Jurkat, Clone E6-1 (cell line): ENCODE results near the gene HVCN1. TPM values are rescaled to one million over a fixed set of nuclear protein-coding genes. Genes with fewer than 3 reads are reported as not detected.
"Not testable (repeated sequence)": the region's sequence is repeated elsewhere in the genome, so short reads cannot be mapped to it uniquely, and the experiment has no call there.

Experiments
- DNase-seq: peaks from one replicate; pipeline ENCODE4 v3.0.0-alpha.2; 2011; ENCODE audit warnings: low read depth, low spot score
- H3K4me3 ChIP-seq: 2 replicates; pipeline ENCODE4 v1.5.1; 2011; ENCODE audit warnings: mild to moderate bottlenecking, low read length, control low read depth, moderate library complexity
- polyA plus RNA-seq: library from polyadenylated mRNA; unstranded; fragments of >200 nt; gene quantifications from one replicate; pipeline ENCODE4 v1.2.1, GENCODE V29; 2012; ENCODE audit warnings: missing spikeins; ENCODE audit not compliant: insufficient read length, insufficient read depth

The HVCN1 gene
- polyA plus RNA-seq, result 25.9 TPM

DNA sequence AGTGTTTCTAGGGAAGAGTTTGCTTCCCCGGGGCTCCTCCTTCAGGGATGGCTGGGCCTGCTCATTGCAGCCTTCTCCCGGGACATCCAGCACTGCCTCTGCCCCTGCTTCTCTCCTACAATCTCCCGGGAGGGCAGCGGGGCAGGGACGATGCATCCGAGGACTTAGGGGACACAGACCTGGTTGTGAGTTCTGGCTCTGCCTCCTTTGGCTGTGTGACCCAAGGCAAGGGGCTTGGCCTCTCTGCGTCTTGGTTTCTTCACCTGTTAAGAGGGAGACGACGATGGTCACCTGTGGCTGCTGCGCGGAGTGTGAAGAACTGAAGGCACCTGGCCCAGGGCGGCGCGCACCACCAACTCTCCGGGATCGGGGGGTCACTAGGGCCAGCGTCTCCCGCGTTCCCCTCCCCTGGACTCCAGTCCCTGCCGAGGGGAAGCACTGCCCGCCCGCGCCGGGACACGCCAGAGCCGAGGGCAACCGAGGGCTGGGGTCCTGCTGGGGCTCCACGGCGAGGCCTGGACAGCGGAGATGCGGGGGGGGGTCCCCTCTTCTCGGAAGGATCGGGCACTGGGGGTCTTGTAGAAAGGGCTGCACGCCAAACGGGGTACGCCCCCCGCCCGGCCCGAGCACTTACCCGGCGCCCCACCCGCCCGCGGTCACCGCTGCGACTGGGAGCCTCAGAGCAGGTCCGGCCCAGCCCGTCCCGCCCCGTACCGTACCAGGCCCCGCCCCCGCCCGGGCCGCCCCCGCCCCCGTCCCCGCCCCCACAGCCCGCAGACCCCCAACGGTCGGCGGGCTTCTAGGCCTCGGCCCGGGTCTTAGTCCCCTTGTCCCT is at the start of gene HVCN1:
Gene HVCN1, minus strand, starts transcription at position 670 of the 835 bp plus-strand sequence. CDS start 5,870 bp downstream, outside the sequence.
- H3K4me3 ChIP-seq, result peak within 1 kb of the TSS; percentile 61
- DNase-seq, result no peak

DNA sequence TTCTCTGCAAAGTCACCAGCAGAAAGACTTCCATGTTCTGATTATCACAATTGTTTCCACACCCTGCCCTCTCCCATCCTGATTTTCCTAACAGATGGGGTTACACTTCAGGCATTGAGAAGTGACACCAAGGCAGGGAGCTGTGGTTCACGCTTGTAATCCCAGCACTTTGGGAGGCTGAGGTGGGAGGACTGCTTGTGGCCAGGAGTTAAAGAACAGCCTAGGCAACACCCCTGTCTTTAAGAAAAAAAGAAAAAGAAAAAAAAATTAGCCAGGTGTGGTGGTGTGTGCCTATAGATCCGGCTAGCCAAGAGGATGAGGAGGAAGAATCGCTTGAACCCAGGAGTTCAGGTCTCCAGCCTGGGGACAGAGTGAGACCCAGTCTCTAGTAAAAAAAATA is 48.6 kb upstream of the HVCN1 start:
- DNase-seq, result no peak
- H3K4me3 ChIP-seq, result no peak overlapping the region

DNA sequence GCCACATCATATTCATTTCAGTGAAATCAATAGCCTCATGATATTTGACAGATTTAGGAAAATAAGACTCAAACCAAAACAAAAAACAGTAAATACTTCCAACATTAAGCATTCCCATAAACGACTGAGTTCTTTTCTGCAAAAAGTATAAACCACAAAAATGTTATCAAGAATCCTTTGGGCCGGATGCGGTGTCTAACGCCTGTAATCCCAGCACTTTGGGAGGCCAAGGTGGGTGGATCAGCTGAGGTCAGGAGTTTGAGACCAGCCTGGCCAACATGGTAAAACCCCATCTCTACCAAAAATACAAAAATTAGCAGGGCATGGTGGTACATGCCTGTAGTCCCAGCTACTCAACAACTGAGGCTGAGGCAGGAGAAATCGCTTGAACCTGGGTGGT is 48.1 kb upstream of the HVCN1 start:
- not testable (repeated sequence) for H3K4me3 ChIP-seq

DNA sequence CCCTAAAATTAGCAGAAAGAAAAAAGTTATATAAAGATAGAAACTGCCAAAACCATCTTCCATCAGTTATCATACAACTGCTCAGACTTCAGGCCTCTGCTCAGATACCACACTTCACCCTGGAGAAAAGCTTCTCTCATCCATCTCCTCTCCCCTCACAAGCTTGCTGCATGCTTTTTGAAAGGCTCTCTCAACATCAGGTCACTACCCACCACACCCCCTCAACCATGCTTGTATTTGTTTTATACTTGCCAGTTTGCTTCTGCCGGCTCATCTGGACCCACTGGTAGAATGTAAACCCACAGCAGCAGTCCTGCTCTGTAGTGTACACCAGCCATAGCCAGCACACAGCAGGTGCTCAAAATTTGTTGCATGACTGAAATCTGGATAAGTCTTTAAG is 45.0 kb upstream of the HVCN1 start:
- DNase-seq, result no peak

More for the DNA sequence above, 48.1 kb upstream of the HVCN1 start:
- DNase-seq, result not testable (repeated sequence)

GRCh38 chr12:110733089-110733715 is 44.3 kb upstream of the HVCN1 start:
- H3K4me3 ChIP-seq, result no peak overlapping the region
- DNase-seq, result no peak

More for the DNA sequence above, 45.0 kb upstream of the HVCN1 start:
- no peak overlapping the region for H3K4me3 ChIP-seq

GRCh38 chr12:110732572-110732971 is 43.7 kb upstream of the HVCN1 start:
- no peak overlapping the region for H3K4me3 ChIP-seq
- DNase-seq, result no peak

GRCh38 chr12:110731479-110731878 is 42.6 kb upstream of the HVCN1 start:
- DNase-seq, result no peak
- no peak overlapping the region for H3K4me3 ChIP-seq

DNA sequence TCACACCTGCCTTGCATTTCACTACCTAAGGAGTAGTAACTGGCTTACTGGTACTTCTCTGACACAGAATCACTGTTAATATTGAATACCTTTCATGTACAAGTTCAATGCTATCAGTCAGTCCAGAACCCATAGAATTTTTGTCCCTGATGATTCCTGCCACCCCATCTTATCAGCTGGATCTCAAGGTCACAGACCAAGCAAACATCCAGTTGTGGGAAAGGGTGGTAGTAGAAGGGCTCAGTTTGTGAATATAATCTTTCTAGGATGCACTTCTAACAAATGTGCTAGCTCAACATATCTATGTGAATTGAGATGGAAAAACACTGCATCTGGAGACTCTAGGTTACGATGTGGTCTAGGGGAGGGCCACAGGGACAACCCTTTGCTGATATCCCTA is 39.7 kb upstream of the HVCN1 start:
- DNase-seq, result no peak
- no peak overlapping the region for H3K4me3 ChIP-seq

DNA sequence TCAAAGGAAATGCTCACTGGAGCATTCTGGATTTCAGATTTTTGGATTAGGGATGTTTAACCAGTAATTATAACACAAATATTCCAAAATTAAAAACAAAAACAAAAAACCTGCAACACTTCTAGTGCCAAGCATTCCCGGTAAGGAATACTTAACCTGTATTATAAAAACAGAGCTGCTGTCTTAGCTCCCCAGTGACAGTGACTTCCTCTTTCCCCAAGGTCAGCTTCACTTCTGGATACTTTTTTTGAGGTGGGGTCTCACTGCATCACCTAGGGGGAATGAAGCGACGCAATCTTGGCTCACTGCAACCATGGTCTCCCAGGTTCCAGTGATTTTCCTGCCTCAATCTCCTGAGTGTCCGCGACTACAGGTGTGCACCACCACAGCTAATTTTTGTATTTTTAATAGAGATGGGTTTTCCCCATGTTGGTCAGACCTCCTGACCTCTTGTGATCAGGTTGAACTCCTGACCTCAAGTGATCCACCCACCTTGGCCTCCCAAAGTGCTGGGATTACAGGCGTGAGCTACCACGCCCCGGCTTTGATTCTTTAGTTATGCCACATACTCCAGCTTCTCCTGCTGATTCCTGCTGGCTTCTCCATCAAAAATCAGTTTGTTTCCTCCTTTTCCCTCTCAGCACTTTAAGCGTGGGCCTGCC is 37.9 kb upstream of the HVCN1 start:
- DNase-seq, result no peak
- H3K4me3 ChIP-seq, result no peak overlapping the region

- H3K4me3 ChIP-seq, result no peak overlapping the region
Observed at GRCh38 chr12:110726028-110726427, 37.1 kb upstream of the HVCN1 start.

GRCh38 chr12:110725267-110725666 is 36.4 kb upstream of the HVCN1 start:
- DNase-seq, result no peak
- H3K4me3 ChIP-seq, result no peak overlapping the region

More at GRCh38 chr12:110726028-110726427, 37.1 kb upstream of the HVCN1 start:
- no peak for DNase-seq

DNA sequence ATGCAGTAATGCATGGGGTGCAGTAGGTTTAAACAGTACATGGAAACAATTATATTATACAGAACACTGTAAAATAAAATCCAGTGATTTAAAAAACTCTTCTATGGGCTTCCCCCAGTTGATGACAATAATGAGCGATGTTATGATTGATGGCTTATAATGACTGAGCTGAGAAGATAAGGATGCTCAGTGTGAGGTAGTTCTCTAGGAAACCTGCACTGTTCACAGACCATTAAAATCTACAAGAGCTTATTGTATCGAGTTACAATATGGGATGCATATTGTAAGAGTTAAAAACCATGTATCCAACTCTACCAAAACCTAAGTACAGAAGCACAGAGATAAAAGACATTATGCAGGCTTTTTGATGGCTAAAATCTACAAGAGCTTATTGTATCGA is 34.0 kb upstream of the HVCN1 start:
- DNase-seq, H3K4me3 ChIP-seq: not testable (repeated sequence)

DNA sequence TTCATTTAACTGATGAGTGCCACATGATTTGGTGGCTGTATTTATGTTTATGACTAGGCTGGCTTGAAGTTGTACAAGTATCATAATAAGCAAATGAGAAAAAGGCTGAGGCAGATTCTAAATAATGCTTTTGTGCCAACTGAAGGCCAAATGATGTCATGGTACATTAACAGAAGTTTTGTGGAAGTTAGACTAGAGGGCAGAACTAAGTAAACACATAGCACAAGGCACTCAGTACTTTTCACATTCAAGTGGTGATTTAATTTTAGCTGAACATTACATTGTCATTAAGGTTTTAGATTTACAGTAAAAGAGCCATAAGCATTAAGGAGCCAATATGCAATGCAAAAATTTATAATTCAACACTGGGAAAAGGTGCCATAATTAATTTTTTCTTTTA is 32.7 kb upstream of the HVCN1 start:
- no peak overlapping the region for H3K4me3 ChIP-seq
- DNase-seq, result no peak

DNA sequence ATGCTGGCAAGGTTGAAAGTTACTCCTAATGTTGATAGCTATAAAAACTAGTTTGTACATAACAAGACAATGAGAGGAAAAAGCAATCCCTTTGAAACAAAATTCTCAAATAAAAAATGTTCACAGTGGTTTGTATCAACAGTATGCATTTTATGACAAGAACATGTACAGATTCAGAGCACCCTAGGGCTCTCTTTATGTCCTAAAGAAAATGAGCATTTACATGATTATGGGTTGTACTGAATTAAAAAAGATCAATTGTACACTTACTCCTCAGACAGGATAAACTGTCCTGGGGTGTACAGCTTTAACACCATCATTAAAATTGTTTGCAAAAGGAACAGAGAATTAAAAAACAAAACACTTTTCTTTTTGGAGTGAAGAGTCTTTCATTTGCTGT is 31.6 kb upstream of the HVCN1 start:
- DNase-seq, result no peak
- no peak overlapping the region for H3K4me3 ChIP-seq

GRCh38 chr12:110718222-110718908 is 29.4 kb upstream of the HVCN1 start:
- H3K4me3 ChIP-seq, result no peak overlapping the region
- no peak for DNase-seq

GRCh38 chr12:110717037-110717436 is 28.1 kb upstream of the HVCN1 start:
- no peak overlapping the region for H3K4me3 ChIP-seq
- DNase-seq, result no peak

- DNase-seq, result no peak
- H3K4me3 ChIP-seq, result no peak overlapping the region
Observed at GRCh38 chr12:110708917-110709316, 20.0 kb upstream of the HVCN1 start.

GRCh38 chr12:110705309-110705708 is 16.4 kb upstream of the HVCN1 start:
- DNase-seq, result no peak
- no peak overlapping the region for H3K4me3 ChIP-seq

GRCh38 chr12:110704750-110705149 is 15.8 kb upstream of the HVCN1 start:
- no peak overlapping the region for H3K4me3 ChIP-seq
- DNase-seq, result no peak
